ENCODE data around the gene SLIT1.

DNA sequence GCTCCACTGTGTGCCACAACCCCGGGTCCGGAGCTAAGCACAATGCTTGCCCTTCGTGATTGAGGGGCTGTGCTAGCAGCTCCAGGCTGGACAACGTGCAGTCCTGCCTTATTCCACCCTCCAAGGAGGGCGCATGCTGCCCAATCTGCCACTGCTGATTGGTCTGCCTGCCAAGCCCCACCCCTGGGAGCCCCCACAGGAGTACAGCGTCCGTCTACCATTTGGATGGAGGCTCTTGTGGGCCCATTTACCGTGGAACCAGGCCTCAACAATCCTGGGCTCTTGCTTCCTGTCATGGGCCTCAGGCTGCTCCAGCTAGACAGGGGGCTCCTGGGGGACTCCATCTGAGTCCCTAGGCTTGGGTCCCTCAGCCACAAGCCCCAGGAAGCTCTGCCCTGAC is 173.3 kb downstream of the SLIT1 start:
- TF ChIP-seq, protein P1, sequence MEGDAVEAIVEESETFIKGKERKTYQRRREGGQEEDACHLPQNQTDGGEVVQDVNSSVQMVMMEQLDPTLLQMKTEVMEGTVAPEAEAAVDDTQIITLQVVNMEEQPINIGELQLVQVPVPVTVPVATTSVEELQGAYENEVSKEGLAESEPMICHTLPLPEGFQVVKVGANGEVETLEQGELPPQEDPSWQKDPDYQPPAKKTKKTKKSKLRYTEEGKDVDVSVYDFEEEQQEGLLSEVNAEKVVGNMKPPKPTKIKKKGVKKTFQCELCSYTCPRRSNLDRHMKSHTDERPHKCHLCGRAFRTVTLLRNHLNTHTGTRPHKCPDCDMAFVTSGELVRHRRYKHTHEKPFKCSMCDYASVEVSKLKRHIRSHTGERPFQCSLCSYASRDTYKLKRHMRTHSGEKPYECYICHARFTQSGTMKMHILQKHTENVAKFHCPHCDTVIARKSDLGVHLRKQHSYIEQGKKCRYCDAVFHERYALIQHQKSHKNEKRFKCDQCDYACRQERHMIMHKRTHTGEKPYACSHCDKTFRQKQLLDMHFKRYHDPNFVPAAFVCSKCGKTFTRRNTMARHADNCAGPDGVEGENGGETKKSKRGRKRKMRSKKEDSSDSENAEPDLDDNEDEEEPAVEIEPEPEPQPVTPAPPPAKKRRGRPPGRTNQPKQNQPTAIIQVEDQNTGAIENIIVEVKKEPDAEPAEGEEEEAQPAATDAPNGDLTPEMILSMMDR (IDR thresholded peaks at IDR 0.05), result no peak
- TF ChIP-seq POLR2A (IDR thresholded peaks at IDR 0.05), result no peak
